ENCODE measurements around the gene CHMP2A. TPM values are rescaled to one million over a fixed set of nuclear protein-coding genes. Genes with fewer than 3 reads are reported as not detected.

Gene CHMP2A
- total and polyA plus RNA-seq, 2 of the 13 experiments (the other 11 are each of a cell fraction or from before 2014, with no cell fraction given): 49.7 to 55.0 TPM

GRCh38 chr19:58544591-58545285, 10.2 kb downstream of the CHMP2A start (continued):
- TF ChIP-seq, protein P1, sequence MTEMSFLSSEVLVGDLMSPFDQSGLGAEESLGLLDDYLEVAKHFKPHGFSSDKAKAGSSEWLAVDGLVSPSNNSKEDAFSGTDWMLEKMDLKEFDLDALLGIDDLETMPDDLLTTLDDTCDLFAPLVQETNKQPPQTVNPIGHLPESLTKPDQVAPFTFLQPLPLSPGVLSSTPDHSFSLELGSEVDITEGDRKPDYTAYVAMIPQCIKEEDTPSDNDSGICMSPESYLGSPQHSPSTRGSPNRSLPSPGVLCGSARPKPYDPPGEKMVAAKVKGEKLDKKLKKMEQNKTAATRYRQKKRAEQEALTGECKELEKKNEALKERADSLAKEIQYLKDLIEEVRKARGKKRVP (CRISPR knock-in tag; IDR thresholded peaks at IDR 0.05): peak in 1 of 2 experiments; percentile 32; a peak in 1 of 4 replicates
- TF ChIP-seq ZNF335 (CRISPR knock-in tag; IDR thresholded peaks at IDR 0.05) (no peak), ZNF672 (CRISPR knock-in tag; IDR thresholded peaks at IDR 0.05) (0 out of 2 replicates have a peak, but pooled peaks have one; percentile 79), TARDBP (CRISPR knock-in tag; IDR thresholded peaks at IDR 0.05) (no peak), ZNF629 (CRISPR knock-in tag; conservative IDR thresholded peaks at IDR 0.05) (no peak), TGIF2 (CRISPR knock-in tag; IDR thresholded peaks at IDR 0.05) (0 out of 2 replicates have a peak, but pooled peaks have one; percentile 10), TEAD2 (CRISPR knock-in tag; IDR thresholded peaks at IDR 0.05) (no peak), ZNF232 (CRISPR knock-in tag; IDR thresholded peaks at IDR 0.05; ENCODE audit: borderline replicate concordance) (no peak), HMGXB3 (CRISPR knock-in tag; IDR thresholded peaks at IDR 0.05; ENCODE audit: borderline replicate concordance) (no peak), ZNF598 (CRISPR knock-in tag; IDR thresholded peaks at IDR 0.05; ENCODE audit: borderline replicate concordance) (no peak), ZFP82 (CRISPR knock-in tag; IDR thresholded peaks at IDR 0.05; ENCODE audit: borderline replicate concordance) (peak; percentile 39; the same call in 1 of the 2 replicates), ZNF274 (CRISPR knock-in tag; IDR thresholded peaks at IDR 0.05) (no peak), ATF7-NPFF (CRISPR knock-in tag; IDR thresholded peaks at IDR 0.05; ENCODE audit: low read depth) (0 out of 2 replicates have a peak, but pooled peaks have one; percentile 41), ZNF589 (CRISPR knock-in tag; conservative IDR thresholded peaks at IDR 0.05) (0 out of 2 replicates have a peak, but pooled peaks have one; percentile 22), ZNF572 (CRISPR knock-in tag; IDR thresholded peaks at IDR 0.05) (no peak), GLI4 (CRISPR knock-in tag; IDR thresholded peaks at IDR 0.05; ENCODE audit: borderline replicate concordance) (no peak), SALL1 (CRISPR knock-in tag; IDR thresholded peaks at IDR 0.05) (peak; percentile 22; the same call in 1 of the 2 replicates), FOXO1 (CRISPR knock-in tag; IDR thresholded peaks at IDR 0.05) (no peak), SMARCE1 (IDR thresholded peaks at IDR 0.05; ENCODE audit: borderline replicate concordance) (no peak), NCOA1 (CRISPR knock-in tag; IDR thresholded peaks at IDR 0.05) (no peak)
- TF ChIP-seq, protein P2, sequence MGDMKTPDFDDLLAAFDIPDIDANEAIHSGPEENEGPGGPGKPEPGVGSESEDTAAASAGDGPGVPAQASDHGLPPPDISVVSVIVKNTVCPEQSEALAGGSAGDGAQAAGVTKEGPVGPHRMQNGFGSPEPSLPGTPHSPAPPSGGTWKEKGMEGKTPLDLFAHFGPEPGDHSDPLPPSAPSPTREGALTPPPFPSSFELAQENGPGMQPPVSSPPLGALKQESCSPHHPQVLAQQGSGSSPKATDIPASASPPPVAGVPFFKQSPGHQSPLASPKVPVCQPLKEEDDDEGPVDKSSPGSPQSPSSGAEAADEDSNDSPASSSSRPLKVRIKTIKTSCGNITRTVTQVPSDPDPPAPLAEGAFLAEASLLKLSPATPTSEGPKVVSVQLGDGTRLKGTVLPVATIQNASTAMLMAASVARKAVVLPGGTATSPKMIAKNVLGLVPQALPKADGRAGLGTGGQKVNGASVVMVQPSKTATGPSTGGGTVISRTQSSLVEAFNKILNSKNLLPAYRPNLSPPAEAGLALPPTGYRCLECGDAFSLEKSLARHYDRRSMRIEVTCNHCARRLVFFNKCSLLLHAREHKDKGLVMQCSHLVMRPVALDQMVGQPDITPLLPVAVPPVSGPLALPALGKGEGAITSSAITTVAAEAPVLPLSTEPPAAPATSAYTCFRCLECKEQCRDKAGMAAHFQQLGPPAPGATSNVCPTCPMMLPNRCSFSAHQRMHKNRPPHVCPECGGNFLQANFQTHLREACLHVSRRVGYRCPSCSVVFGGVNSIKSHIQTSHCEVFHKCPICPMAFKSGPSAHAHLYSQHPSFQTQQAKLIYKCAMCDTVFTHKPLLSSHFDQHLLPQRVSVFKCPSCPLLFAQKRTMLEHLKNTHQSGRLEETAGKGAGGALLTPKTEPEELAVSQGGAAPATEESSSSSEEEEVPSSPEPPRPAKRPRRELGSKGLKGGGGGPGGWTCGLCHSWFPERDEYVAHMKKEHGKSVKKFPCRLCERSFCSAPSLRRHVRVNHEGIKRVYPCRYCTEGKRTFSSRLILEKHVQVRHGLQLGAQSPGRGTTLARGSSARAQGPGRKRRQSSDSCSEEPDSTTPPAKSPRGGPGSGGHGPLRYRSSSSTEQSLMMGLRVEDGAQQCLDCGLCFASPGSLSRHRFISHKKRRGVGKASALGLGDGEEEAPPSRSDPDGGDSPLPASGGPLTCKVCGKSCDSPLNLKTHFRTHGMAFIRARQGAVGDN (CRISPR knock-in tag; IDR thresholded peaks at IDR 0.05): no peak; the same call in 1 of the 2 replicates
